NCI-H2196 (cell line): ENCODE data around the gene OR52E6.

ENCODE experiments used
- DNase-seq: peaks from one replicate; lab custom pipeline; 2025; ENCODE audit not compliant: unreplicated experiment; lab: John Stamatoyannopoulos, UW

OR52E6 gene

GRCh38 chr11:5841797-5842196 lies at the start of gene OR52E6:
TSS of gene OR52E6 (minus strand) at chr11:5841897. CDS start at chr11:5841897, 0 bp downstream.
- DNase-seq, result no peak

GRCh38 chr11:5891216-5891800 lies 49.6 kb upstream of the OR52E6 start:
- DNase-seq, result peak; percentile 32

GRCh38 chr11:5887661-5888060 lies 46.0 kb upstream of the OR52E6 start:
- DNase-seq, result no peak

GRCh38 chr11:5887172-5887571 lies 45.5 kb upstream of the OR52E6 start:
- no peak for DNase-seq

GRCh38 chr11:5881756-5882155 lies 40.1 kb upstream of the OR52E6 start:
- no peak for DNase-seq

GRCh38 chr11:5880329-5880728 lies 38.6 kb upstream of the OR52E6 start, which contains the start of gene OR52E4:
TSS of gene OR52E4 (plus strand) at chr11:5880629. CDS start at chr11:5884293, 3,664 bp downstream.
- no peak for DNase-seq

GRCh38 chr11:5878564-5878963 lies 36.9 kb upstream of the OR52E6 start:
- no peak for DNase-seq

- DNase-seq, result no peak
Observed at GRCh38 chr11:5865826-5866225, 24.1 kb upstream of the OR52E6 start.

GRCh38 chr11:5857590-5857989 lies 15.9 kb upstream of the OR52E6 start, which contains the start of gene OR52E8:
TSS of gene OR52E8 (minus strand) at chr11:5857690. CDS start at chr11:5857690, 0 bp downstream.
- DNase-seq, result no peak

- DNase-seq, result no peak
Observed at GRCh38 chr11:5851002-5851401, 9.3 kb upstream of the OR52E6 start.

- no peak for DNase-seq
Observed at GRCh38 chr11:5847711-5848110, 6.0 kb upstream of the OR52E6 start.

GRCh38 chr11:5846701-5847100 lies 5.0 kb upstream of the OR52E6 start:
- DNase-seq, result no peak

- no peak for DNase-seq
Observed at GRCh38 chr11:5837695-5838094, 4.0 kb downstream of the OR52E6 start.

GRCh38 chr11:5833446-5833845 lies 8.3 kb downstream of the OR52E6 start:
- no peak for DNase-seq

- no peak for DNase-seq
Observed at GRCh38 chr11:5831196-5831829, 10.4 kb downstream of the OR52E6 start.

- DNase-seq, result no peak
Observed at GRCh38 chr11:5818245-5818886, 23.3 kb downstream of the OR52E6 start.

- no peak for DNase-seq
Observed at GRCh38 chr11:5815534-5815933, 26.2 kb downstream of the OR52E6 start.

GRCh38 chr11:5809905-5810795 lies 31.5 kb downstream of the OR52E6 start:
- DNase-seq, result no peak

- no peak for DNase-seq
Observed at GRCh38 chr11:5809122-5809519, 32.6 kb downstream of the OR52E6 start.

- DNase-seq, result peak; percentile 41
Observed at GRCh38 chr11:5808500-5809121, 33.1 kb downstream of the OR52E6 start, which contains the start of gene OR52N2. TSS of gene OR52N2 (plus strand) at chr11:5808924. CDS start at chr11:5820336, 11,412 bp downstream.

- DNase-seq, result no peak
Observed at GRCh38 chr11:5807580-5807979, 34.1 kb downstream of the OR52E6 start.
